Hepatocyte (in vitro differentiated cells): ENCODE measurements around the gene THRSP.

Experiments used
- EZH2 ChIP-seq: fragments of 200-600 bp; sonication (generic); IDR thresholded peaks from 2 replicates; pipeline ENCODE4 v1.6.1; 2016; ENCODE audit warnings: antibody characterized with exemption, mild to moderate bottlenecking, borderline replicate concordance
- TF ChIP-seq, protein P1 (sequence below): fragments of 200-600 bp; sonication (generic); IDR thresholded peaks from 2 replicates; pipeline ENCODE4 v1.5.1; 2016; ENCODE audit warnings: antibody characterized with exemption, mild to moderate bottlenecking; ENCODE audit not compliant: poor library complexity

DNA sequence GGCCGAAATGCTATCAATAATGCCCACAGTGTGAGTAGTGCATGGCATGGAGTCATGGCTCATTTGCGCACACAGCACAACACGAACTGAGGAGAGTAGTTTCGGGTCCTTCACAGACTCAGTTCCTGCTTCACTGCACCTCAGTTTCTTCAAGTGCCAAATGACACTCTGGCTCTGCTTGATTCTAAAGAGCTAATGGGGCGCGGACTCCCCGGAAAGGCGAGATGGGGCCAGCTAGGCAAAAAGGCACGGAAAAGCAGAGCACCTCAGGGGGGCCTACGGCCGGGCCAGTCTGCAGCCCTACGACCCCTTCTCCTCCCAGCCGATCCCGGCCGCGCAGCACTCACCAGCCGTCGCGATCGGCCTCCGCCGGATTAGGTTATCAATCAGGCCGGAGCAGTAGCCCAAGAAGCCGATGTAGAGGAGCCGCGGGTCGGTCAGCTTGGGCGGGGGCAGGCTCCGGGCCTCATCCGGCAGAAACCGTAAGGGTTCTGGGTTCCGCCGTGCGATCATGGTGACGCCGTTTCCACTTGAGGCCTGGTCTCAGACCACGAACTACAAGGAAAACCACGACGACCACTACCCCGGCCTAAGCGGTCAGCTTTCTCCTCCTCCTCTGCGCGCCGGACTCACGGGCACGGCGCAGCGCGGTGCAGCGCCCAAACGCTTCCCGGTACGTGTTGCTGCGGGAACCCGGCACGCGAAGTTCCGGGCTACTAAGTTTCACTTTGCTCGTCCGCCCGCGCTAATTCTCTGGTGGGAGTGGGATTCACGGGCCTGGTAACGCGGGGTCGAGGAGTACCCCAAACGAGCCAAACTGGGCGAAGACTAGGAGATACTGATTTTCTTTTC is 15.8 kb downstream of the THRSP start, which contains the start of gene NDUFC2:
- TF ChIP-seq EZH2 = no peak
- TF ChIP-seq, protein P1, sequence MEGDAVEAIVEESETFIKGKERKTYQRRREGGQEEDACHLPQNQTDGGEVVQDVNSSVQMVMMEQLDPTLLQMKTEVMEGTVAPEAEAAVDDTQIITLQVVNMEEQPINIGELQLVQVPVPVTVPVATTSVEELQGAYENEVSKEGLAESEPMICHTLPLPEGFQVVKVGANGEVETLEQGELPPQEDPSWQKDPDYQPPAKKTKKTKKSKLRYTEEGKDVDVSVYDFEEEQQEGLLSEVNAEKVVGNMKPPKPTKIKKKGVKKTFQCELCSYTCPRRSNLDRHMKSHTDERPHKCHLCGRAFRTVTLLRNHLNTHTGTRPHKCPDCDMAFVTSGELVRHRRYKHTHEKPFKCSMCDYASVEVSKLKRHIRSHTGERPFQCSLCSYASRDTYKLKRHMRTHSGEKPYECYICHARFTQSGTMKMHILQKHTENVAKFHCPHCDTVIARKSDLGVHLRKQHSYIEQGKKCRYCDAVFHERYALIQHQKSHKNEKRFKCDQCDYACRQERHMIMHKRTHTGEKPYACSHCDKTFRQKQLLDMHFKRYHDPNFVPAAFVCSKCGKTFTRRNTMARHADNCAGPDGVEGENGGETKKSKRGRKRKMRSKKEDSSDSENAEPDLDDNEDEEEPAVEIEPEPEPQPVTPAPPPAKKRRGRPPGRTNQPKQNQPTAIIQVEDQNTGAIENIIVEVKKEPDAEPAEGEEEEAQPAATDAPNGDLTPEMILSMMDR = no peak
